IPS-18a (cell line): ENCODE measurements around the gene ELAPOR2.
"Not testable (repeated sequence)": the region's sequence is repeated elsewhere in the genome, so short reads cannot be mapped to it uniquely, and the experiment has no call there.

Experiments
- H3K27ac ChIP-seq: one replicate; pipeline ENCODE4 v1.5.1; 2013; ENCODE audit warnings: low read length
- H3K27me3 ChIP-seq: one replicate; pipeline ENCODE4 v1.6.1; 2013; ENCODE audit warnings: mild to moderate bottlenecking, low read length; ENCODE audit not compliant: control insufficient read depth, insufficient read depth
- H3K36me3 ChIP-seq: one replicate; pipeline ENCODE4 v1.6.1; 2013; ENCODE audit warnings: low read depth, low read length; ENCODE audit not compliant: control insufficient read depth
- H3K4me1 ChIP-seq: one replicate; pipeline ENCODE4 v1.6.1; 2013; ENCODE audit warnings: low read depth, low read length; ENCODE audit not compliant: control insufficient read depth
- H3K4me3 ChIP-seq: one replicate; pipeline ENCODE4 v1.5.1; 2013; ENCODE audit warnings: low read length
- H3K9ac ChIP-seq: one replicate; pipeline ENCODE4 v1.6.1; 2013; ENCODE audit warnings: mild to moderate bottlenecking, low read length, moderate library complexity
- H3K9me3 ChIP-seq: one replicate; pipeline ENCODE4 v1.6.1; 2013; ENCODE audit warnings: low read depth, low read length; ENCODE audit not compliant: control insufficient read depth

The ELAPOR2 gene

DNA sequence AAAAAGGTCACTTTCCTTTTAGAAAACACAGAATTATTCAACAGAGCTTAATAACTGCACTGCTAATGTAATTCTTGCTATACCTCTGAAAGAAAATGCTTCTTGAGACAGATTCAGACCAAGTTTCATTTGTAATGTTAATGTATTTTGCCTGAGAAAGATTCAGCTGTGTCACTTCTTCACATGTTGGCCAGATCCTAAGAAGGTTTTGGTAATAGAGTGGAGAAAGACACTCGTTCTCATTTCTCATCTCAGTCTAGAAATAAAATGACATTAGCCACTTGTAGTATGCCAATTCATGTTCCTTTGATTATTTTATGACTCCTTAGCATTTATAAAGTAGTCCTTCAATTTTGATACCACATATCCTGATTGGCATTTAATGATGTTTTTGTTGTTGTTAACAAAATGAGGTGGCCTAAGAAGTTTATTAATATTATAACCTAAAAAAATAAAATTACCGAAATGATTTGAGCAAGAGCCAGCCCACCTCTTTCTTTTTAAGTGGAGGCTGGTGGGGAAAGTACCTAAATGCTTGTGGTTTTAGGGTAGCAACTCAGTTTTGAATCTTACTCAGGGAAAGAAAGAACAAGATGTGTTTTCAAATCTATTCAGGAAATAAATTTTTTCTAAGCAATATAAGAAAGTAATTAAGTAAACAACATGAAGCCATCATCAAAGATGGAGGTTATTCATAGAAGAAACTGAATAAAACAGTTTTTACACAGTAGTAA, 16.4 kb upstream of the ELAPOR2 start:
- H3K9ac ChIP-seq = no peak overlapping the region
- H3K27ac ChIP-seq = no peak overlapping the region
- H3K27me3 ChIP-seq = no peaks in the 10 kb centered on the region
- no peak overlapping the region for H3K4me3 ChIP-seq
- H3K4me1 ChIP-seq = no peaks in the 10 kb centered on the region
- no peaks in the 10 kb centered on the region for H3K9me3 ChIP-seq
- H3K36me3 ChIP-seq = no peaks in the 10 kb centered on the region

DNA sequence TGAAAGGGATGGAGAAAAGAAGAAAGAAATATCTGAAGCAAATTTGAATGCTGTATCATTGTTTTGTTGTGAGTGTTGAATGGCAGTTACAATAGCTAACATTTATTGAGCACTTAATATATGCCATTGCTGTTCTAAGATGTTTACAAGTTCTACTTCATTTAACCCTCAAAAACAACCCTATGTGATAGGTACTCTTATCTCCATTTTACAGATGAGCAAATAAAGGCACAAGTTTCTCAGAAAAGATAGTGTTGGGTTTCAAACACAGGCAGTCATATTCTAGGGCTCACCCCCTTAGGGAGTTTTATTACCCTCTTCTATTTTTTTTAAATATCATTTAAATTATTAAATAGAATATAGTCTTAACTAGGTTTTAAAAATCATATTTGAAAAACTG, 8.3 kb upstream of the ELAPOR2 start:
- Histone ChIP-seq H3K27me3 (no peaks in the 10 kb centered on the region), H3K9me3 (no peaks in the 10 kb centered on the region), H3K36me3 (no peaks in the 10 kb centered on the region), H3K9ac (no peak overlapping the region), H3K4me3 (no peak overlapping the region), H3K27ac (no peak overlapping the region), H3K4me1 (no peaks in the 10 kb centered on the region)

DNA sequence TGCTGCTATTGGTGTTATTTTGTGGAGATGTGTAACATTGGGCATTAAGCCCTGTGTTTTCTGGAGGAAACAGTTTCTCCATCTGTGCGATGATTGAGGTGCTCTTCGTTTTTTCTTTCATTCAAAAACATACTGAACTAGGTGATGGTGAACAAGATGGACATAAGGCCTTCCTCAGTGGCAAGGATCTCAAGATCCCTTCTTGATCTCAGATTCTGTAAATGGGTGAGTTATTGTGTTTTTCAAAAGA, 759 bp upstream of the ELAPOR2 start:
- H3K4me3 ChIP-seq = peak overlapping the region; percentile 64

DNA sequence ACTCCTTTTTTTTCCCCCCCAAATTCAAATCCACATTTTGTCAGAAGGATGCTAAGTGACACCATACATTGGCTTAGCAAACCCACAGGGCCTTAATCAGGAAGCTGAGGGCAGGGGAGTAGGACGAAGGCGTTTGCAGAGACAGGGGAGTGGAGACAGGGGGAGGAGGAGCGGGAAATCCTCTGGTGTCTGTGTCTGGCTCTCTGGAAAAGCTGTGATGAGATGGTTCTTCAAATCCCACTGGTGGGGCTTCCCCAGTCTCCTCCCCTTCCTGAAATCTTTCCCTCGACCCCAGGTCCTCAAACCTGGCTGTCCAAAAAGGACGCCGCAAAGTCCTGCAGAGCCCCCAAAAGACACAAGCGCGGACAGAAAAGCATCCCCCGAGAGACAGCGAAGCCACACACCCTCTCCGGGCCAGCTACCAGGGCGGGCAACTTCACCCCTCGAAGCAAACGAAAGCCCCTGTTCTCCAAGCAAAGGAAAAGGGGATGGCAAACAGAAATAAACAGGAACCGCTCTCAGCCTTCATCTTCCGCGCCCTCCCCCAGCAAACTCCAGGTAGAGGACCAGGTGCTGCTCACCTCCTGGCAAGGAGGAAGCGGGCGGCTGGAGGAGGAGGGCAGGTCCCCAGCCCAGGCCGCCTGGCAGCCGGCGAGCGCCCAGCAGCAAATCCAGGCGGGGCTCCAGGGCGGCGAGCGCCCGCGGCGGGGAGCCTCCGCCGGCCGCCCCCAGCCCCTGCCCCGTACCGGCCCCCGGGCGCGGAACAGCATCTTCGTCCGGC, 520 bp downstream of the ELAPOR2 start:
- H3K4me3 ChIP-seq = peak overlapping the region; percentile 70
- H3K27me3 ChIP-seq = peaks cover 17% of the 10 kb centered on the region
- no peak overlapping the region for H3K27ac ChIP-seq
- no peaks in the 10 kb centered on the region for H3K4me1 ChIP-seq
- H3K9ac ChIP-seq = peak overlapping the region; percentile 35
- no peaks in the 10 kb centered on the region for H3K36me3 ChIP-seq
- no peaks in the 10 kb centered on the region for H3K9me3 ChIP-seq

More for the DNA sequence above, 759 bp upstream of the ELAPOR2 start:
- no peaks in the 10 kb centered on the region for H3K4me1 ChIP-seq
- H3K36me3 ChIP-seq = no peaks in the 10 kb centered on the region
- H3K9me3 ChIP-seq = no peaks in the 10 kb centered on the region
- peak overlapping the region; percentile 0 for H3K27ac ChIP-seq
- peak overlapping the region; percentile 31 for H3K9ac ChIP-seq
- peaks cover 17% of the 10 kb centered on the region for H3K27me3 ChIP-seq

DNA sequence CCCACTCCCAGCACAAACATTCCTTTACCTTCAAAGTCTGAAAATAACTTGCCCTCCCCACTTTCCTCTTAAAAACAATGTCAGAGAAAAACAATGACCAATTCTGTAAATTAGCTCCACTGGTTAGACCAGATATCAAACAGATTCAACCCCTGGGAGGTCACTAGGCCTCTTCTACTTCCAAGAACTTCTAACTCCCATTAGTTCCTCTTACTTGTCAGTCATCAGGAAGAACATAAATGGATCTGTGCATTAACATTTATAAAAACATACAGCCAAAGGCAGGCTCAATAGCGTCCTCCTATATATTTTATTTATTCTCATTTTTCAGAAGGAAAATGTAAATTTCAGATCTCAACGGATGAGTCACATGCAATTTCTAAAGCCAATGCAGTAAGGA, 2.2 kb downstream of the ELAPOR2 start:
- H3K4me1 ChIP-seq = no peaks in the 10 kb centered on the region
- H3K27me3 ChIP-seq = peaks cover 17% of the 10 kb centered on the region
- H3K9ac ChIP-seq = no peak overlapping the region
- no peak overlapping the region for H3K4me3 ChIP-seq
- H3K36me3 ChIP-seq = no peaks in the 10 kb centered on the region
- no peak overlapping the region for H3K27ac ChIP-seq
- no peaks in the 10 kb centered on the region for H3K9me3 ChIP-seq

GRCh38 chr7:87056346-87056745, 3.1 kb downstream of the ELAPOR2 start:
- no peaks in the 10 kb centered on the region for H3K9me3 ChIP-seq
- peaks cover 17% of the 10 kb centered on the region for H3K27me3 ChIP-seq
- H3K4me3 ChIP-seq = no peak overlapping the region
- H3K4me1 ChIP-seq = no peaks in the 10 kb centered on the region
- no peaks in the 10 kb centered on the region for H3K36me3 ChIP-seq
- no peak overlapping the region for H3K27ac ChIP-seq
- no peak overlapping the region for H3K9ac ChIP-seq

DNA sequence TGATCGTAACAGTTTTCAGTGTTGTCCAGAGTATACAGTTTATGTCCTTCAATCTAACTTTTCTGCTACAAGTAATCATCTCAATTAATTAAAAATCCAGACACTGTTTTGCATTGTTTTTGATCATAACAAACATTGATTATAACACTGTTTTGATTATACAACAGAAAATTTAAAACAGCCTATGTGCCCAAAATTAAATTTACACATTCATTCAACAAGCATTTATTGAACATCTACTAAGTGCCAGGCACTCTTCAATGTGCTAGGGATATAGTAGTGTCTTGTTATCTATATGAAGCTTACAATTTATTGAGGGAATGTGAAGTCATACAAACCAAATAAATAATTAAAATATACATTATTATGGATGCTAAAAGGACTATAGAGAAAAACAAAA, 10.6 kb downstream of the ELAPOR2 start:
- Histone ChIP-seq H3K27me3 (no peaks in the 10 kb centered on the region), H3K9ac (no peak overlapping the region), H3K4me3 (no peak overlapping the region), H3K9me3 (peaks cover 6% of the 10 kb centered on the region), H3K36me3 (no peaks in the 10 kb centered on the region), H3K4me1 (no peaks in the 10 kb centered on the region), H3K27ac (no peak overlapping the region)

DNA sequence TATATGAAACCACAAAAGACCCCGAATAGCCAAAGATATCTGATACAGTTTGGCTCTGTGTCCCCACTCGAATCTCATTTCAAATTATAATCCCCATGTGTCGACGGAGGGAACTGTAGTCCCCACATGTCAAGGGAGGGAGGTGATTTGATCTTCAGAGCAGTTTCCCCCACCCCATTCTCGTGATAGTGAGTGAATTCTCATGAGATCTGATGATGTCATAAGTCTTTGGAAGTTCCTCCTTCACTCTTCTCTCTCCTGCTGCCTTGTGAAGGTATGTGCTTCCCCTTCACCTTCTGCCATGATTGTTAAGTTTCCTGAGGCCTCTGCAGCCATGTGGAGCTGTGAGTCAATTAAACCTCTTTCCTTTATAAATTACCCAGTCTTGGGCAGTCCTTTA, 13.0 kb downstream of the ELAPOR2 start:
- Histone ChIP-seq H3K27ac (no peak overlapping the region), H3K9me3 (peaks cover 6% of the 10 kb centered on the region), H3K4me3 (no peak overlapping the region), H3K9ac (no peak overlapping the region), H3K27me3 (no peaks in the 10 kb centered on the region), H3K4me1 (no peaks in the 10 kb centered on the region), H3K36me3 (no peaks in the 10 kb centered on the region)

GRCh38 chr7:87044713-87045112, 14.7 kb downstream of the ELAPOR2 start:
- not testable (repeated sequence) for H3K27ac ChIP-seq, H3K27me3 ChIP-seq, H3K4me3 ChIP-seq, H3K9ac ChIP-seq, H3K9me3 ChIP-seq, H3K36me3 ChIP-seq, H3K4me1 ChIP-seq

GRCh38 chr7:87041586-87041985, 17.9 kb downstream of the ELAPOR2 start:
- H3K4me3 ChIP-seq, H3K9ac ChIP-seq, H3K4me1 ChIP-seq, H3K27me3 ChIP-seq, H3K9me3 ChIP-seq, H3K27ac ChIP-seq, H3K36me3 ChIP-seq: not testable (repeated sequence)

DNA sequence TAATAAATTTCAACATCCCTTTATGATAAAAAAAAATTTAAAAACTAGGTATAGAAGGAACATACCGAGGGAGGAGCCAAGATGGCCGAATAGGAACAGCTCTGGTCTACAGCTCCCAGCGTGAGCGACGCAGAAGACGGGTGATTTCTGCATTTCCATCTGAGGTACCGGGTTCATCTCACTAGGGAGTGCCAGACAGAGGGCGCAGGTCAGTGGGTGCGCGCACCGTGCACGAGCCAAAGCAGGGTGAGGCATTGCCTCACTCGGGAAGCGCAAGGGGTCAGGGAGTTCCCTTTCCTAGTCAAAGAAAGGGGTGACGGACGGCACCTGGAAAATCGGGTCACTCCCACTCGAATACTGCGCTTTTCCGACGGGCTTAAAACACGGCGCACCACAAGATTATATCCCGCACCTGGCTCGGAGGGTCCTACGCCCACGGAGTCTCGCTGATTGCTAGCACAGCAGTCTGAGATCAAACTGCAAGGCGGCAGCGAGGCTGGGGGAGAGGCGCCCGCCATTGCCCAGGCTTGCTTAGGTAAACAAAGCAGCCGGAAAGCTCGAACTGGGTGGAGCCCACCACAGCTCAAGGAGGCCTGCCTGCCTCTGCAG, 19.7 kb downstream of the ELAPOR2 start:
- Histone ChIP-seq H3K27ac (peak overlapping the region; percentile 67), H3K9ac (peak overlapping the region; percentile 95), H3K4me3 (peak overlapping the region; percentile 95)
- H3K4me1 ChIP-seq, H3K36me3 ChIP-seq, H3K27me3 ChIP-seq, H3K9me3 ChIP-seq: not testable (repeated sequence)
